Spleen (tissue), 11 donors: Measurements from ENCODE around the gene EIF4H. TPM values are rescaled to one million over a fixed set of nuclear protein-coding genes. Genes with fewer than 3 reads are reported as not detected.
A peak's percentile ranks its signal among the peaks of the same experiment; 100 is the strongest.
"Not testable (repeated sequence)": the region's sequence is repeated elsewhere in the genome, so short reads cannot be mapped to it uniquely, and the experiment has no call there.

Experiments
- DNase-seq: peaks from one replicate; pipeline ENCODE4 v3.0.0-alpha.2; 2020
- H3K27ac ChIP-seq, 8 donors: fragments of 200-600 bp; sonication (generic) in 7 of 8; 1 replicate in 4 of 8; 2 replicates in 4 of 8; pipeline versions ENCODE4 v1.5.0 to v1.8.0; 2016 to 2021; ENCODE audit warnings: inconsistent platforms in 4 of 8, mild to moderate bottlenecking in 4 of 8, moderate library complexity in 1 of 8
- H3K27me3 ChIP-seq, 7 donors: fragments of 200-600 bp; sonication (generic) in 6 of 7; replicated peaks in 1 of 7; 1 replicate in 4 of 7; 2 replicates in 3 of 7; pipeline versions ENCODE4 v1.5.0 to v1.8.0; 2016 to 2021; ENCODE audit warnings: inconsistent platforms in 3 of 7, mild to moderate bottlenecking in 1 of 7
- H3K36me3 ChIP-seq, 6 donors: fragments of 200-600 bp; sonication (generic) in 5 of 6; 1 replicate in 4 of 6; 2 replicates in 2 of 6; pipeline versions ENCODE4 v1.5.0 to v1.8.0; 2016 to 2021; ENCODE audit warnings: inconsistent platforms in 2 of 6
- H3K4me1 ChIP-seq, 6 donors: fragments of 200-600 bp; sonication (generic) in 5 of 6; 1 replicate in 3 of 6; 2 replicates in 3 of 6; pipeline versions ENCODE4 v1.5.0 to v1.8.0; 2016 to 2021; ENCODE audit warnings: inconsistent platforms in 3 of 6
- H3K4me3 ChIP-seq, 8 donors: fragments of 200-600 bp; sonication (generic) in 7 of 8; 1 replicate in 4 of 8; 2 replicates in 4 of 8; pipeline versions ENCODE4 v1.5.0 to v1.8.0; 2016 to 2021; ENCODE audit warnings: inconsistent platforms in 4 of 8, mild to moderate bottlenecking in 4 of 8, moderate library complexity in 2 of 8
- H3K9me3 ChIP-seq, 8 donors: fragments of 200-600 bp; sonication (generic) in 7 of 8; 1 replicate in 4 of 8; 2 replicates in 4 of 8; pipeline versions ENCODE4 v1.5.0 to v1.8.0; 2016 to 2021; ENCODE audit warnings: inconsistent platforms in 4 of 8
- CTCF ChIP-seq, 11 experiments: fragments of 200-600 bp in 7 of 11; fragments of 450-650 bp in 4 of 11; sonication (generic) in 4 of 11; IDR thresholded peaks in 8 of 11; conservative IDR thresholded peaks in 3 of 11; 1 replicate in 7 of 11; 2 replicates in 4 of 11; pipeline versions ENCODE4 v1.4.0 to v1.8.0; 2016 to 2021; ENCODE audit warnings: antibody characterized with exemption in 11 of 11, inconsistent platforms in 4 of 11, mild to moderate bottlenecking in 1 of 11
- POLR2A ChIP-seq, 3 donors: fragments of 450-650 bp; IDR thresholded peaks; one replicate each; pipeline ENCODE4 v1.5.1; 2017; ENCODE audit warnings: antibody characterized with exemption in 3 of 3, mild to moderate bottlenecking in 1 of 3
- POLR2AphosphoS5 ChIP-seq, 3 donors: sonication (generic); formaldehyde crosslinking; IDR thresholded peaks; one replicate each; pipeline ENCODE4 v1.5.1; 2017; ENCODE audit warnings: antibody characterized with exemption in 3 of 3
- WGBS, 5 donors: extraction: QIAGEN DNeasy Blood & Tissue Kit in 3 of 5; methylation state at CpG; one replicate each; pipeline versions ENCODE4 v1.1.5 to v1.1.7; 2013 to 2018; 5-methylcytosine and 5-hydroxymethylcytosine counted together
- intact Hi-C: fragments of 100-400 bp; cut with DNase I; formaldehyde crosslinking; loops from one replicate; pipeline ENCODE4 v1.15.0; 2023; ENCODE audit warnings: low total_unique reads
- polyA plus RNA-seq, 3 donors: library from polyadenylated mRNA; stranded (reverse); fragments of 200-250 nt; gene quantifications; one replicate each; pipeline ENCODE4 v1.2.1, GENCODE V29; 2013
- total RNA-seq, 7 donors: library from RNA; depleted of rRNA in 3 of 7; stranded (reverse); fragments of >200 nt in 3 of 7; fragmentation: NEBNext Ultra II Directional in 4 of 7; extraction: Animal tissue kit (Norgen Biotek cat#: 25700) in 4 of 7; gene quantifications; one replicate each; pipeline versions ENCODE4 v1.1.0 to v1.2.1, GENCODE V29; 2016 to 2021
- donor health status: healthy with polysubstance abuse.
- donor health status: DM: no; HTN: no; CAD: no; lungs with moderate emphysema.
- donor health status: DM: no; HTN: no; CAD: no.
- donor health status: Bipolar disorder and iron deficiency.
- donor health status: healthy.
- donor health status: DM: no; HTN: no; CAD: no.
- donor health status: DM: yes; HTN: yes; CAD: no.

Gene EIF4H
- total and polyA plus RNA-seq, 10 donors, result 75.5 to 224 (median 185) TPM

GRCh38 chr7:74203956-74204618, 29.9 kb downstream of the EIF4H start:
- TF ChIP-seq CTCF (IDR thresholded peaks at IDR 0.05 in 8 of 11, conservative IDR thresholded peaks at IDR 0.05 in 3 of 11), result no peak
- TF ChIP-seq POLR2AphosphoS5 (IDR thresholded peaks at IDR 0.05), result no peak

GRCh38 chr7:74206052-74206451, 31.9 kb downstream of the EIF4H start:
- peaks cover 6 to 76% (median 43%) of the 10 kb centered on the region in 6 donors for H3K4me1 ChIP-seq
- H3K36me3 ChIP-seq, H3K4me3 ChIP-seq, H3K27ac ChIP-seq, H3K9me3 ChIP-seq, H3K27me3 ChIP-seq: not testable (repeated sequence)
- intact Hi-C loops, result loop anchor here (5.0 to 10.0 kb wide), 2 partner anchors 79 to 139 kb away; partner anchors contain the start of gene CLIP2
- DNase-seq, result peak; percentile 51
- WGBS, 5 donors, result 69 to 88% (median 81%) methylated on average over 10 of the region's 10 CpGs

More at GRCh38 chr7:74203956-74204618, 29.9 kb downstream of the EIF4H start:
- Histone ChIP-seq H3K4me1 (peaks cover 4 to 56% (median 30%) of the 10 kb centered on the region in 6 donors), H3K9me3 (no peaks in the 10 kb centered on the region), H3K27ac (no peak overlapping the region), H3K27me3 (no peaks in the 10 kb centered on the region), H3K4me3 (no peak overlapping the region), H3K36me3 (peaks cover 0 to 2% (median 0%) of the 10 kb centered on the region in 6 donors)
- 84 to 100% (median 91%) methylated on average over 1 of the region's 1 CpG for WGBS, 5 donors
- DNase-seq, result no peak
- intact Hi-C loops, result loop anchor here (2.0 to 10.0 kb wide), 2 partner anchors 81 to 197 kb away; partner anchors contain the start of gene CLIP2

DNA sequence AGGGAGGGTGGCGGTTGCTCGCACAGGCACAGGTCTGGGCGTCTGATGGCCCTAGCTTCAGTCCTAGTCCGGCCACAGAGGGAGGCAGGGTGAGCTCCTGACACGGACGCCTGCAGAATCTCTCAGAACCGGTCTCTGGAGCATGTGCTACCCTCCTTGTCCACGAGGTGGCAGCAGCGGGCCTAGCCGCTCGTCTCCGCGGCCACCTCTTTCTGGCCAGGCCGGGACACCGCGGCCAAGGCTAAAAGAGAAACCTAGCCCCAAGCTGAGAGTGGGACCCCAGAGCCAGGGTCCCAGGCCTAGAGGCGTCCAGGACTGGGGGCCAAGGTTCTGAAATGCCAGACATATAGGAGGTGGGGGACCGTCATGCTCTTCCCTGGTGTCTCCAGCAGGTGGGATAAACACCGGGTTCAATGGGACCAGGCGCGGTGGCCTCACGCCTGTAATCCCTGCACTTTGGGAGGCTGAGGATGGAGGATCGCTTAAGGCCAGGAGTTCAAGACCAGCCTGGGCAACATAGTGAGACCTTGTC, 32.5 kb downstream of the EIF4H start:
- peak; percentile 96 for DNase-seq
- no peaks in the 10 kb centered on the region for H3K36me3 ChIP-seq
- intact Hi-C loops, result loop anchor here (5.0 to 10.0 kb wide), 2 partner anchors 78 to 139 kb away; partner anchors contain the start of gene CLIP2
- H3K9me3 ChIP-seq, result no peaks in the 10 kb centered on the region
- 16 to 41% (median 23%) methylated on average over 6 to 23 of the region's 23 CpGs for WGBS, 5 donors
- peaks cover 6 to 82% (median 48%) of the 10 kb centered on the region in 6 donors for H3K4me1 ChIP-seq
- peak overlapping the region in 2 of 8 donors; percentile 37 to 59 for H3K27ac ChIP-seq
- H3K27me3 ChIP-seq, result no peaks in the 10 kb centered on the region
- TF ChIP-seq POLR2A (IDR thresholded peaks at IDR 0.05) (no peak), POLR2AphosphoS5 (IDR thresholded peaks at IDR 0.05) (peak; percentile 63 to 84 (median 73)), CTCF (IDR thresholded peaks at IDR 0.05 in 8 of 11, conservative IDR thresholded peaks at IDR 0.05 in 3 of 11) (peak; percentile 91 to 98 (median 96))
- peak overlapping the region in 6 of 8 donors; percentile 15 to 58 (median 23) for H3K4me3 ChIP-seq

DNA sequence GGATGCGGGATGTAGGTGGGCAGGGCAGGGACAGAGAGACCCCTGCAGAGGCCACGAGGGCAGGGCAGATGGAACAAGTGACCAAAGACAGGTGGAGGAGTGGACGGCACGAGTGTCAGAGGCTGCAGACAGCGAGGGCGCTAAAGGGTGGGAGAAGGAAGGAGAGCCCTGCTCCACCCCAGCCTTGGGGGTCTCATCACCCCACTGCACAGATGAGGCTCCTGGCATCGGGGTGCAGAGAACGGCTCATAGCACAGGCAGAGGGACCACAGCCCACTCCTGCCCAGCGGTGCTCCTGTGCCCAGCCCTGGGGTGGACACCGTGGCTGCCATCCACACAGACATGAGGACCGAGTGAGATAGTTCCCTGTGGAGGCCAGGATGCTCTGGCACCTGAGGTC, 33.4 kb downstream of the EIF4H start:
- Histone ChIP-seq H3K27ac (no peak overlapping the region), H3K4me3 (no peak overlapping the region), H3K4me1 (peaks cover 6 to 91% (median 58%) of the 10 kb centered on the region in 6 donors), H3K27me3 (no peaks in the 10 kb centered on the region), H3K36me3 (peaks cover 0 to 2% (median 0%) of the 10 kb centered on the region in 6 donors), H3K9me3 (no peaks in the 10 kb centered on the region)
- TF ChIP-seq POLR2AphosphoS5 (IDR thresholded peaks at IDR 0.05) (no peak), CTCF (IDR thresholded peaks at IDR 0.05 in 8 of 11, conservative IDR thresholded peaks at IDR 0.05 in 3 of 11) (no peak), POLR2A (IDR thresholded peaks at IDR 0.05) (no peak)
- intact Hi-C loops, result loop anchor here (5.0 to 10.0 kb wide), 2 partner anchors 77 to 140 kb away; partner anchors contain the start of gene CLIP2
- 82 to 97% (median 92%) methylated on average over 10 to 11 of the region's 11 CpGs for WGBS, 5 donors
- DNase-seq, result peak; percentile 74

DNA sequence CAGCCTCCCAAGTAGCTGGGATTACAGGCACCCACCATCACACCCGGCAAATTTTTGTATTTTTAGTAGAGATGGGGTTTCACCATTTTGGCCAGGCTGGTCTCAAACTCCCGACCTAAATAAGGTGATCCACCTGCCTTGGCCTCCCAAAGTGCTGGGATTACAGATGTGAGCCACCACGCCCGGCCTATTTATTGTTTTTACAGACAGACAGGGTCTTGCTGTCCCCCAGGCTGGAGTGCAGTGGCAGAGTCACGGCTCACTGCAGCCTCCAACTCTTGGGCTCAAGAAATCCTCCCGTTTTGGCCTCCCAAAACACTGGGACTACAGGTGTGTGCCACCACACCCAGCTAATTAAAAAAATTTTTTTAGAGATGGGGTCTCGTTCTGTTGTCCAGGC, 34.1 kb downstream of the EIF4H start:
- not testable (repeated sequence) for H3K36me3 ChIP-seq
- H3K4me1 ChIP-seq, result peaks cover 4 to 91% (median 58%) of the 10 kb centered on the region in 6 donors
- peak; percentile 70 for DNase-seq

More for the DNA sequence above, 34.1 kb downstream of the EIF4H start:
- 88 to 96% (median 92%) methylated on average over 7 of the region's 7 CpGs for WGBS, 5 donors
- intact Hi-C loops, result loop anchor here (5.0 to 10.0 kb wide), 2 partner anchors 77 to 141 kb away; partner anchors contain the start of gene CLIP2
- not testable (repeated sequence) for H3K4me3 ChIP-seq, H3K27ac ChIP-seq, H3K9me3 ChIP-seq, H3K27me3 ChIP-seq
